Measurements from ENCODE around the gene AP1B1. TPM values are rescaled to one million over a fixed set of nuclear protein-coding genes. Genes with fewer than 3 reads are reported as not detected.

Gene AP1B1
- total RNA-seq, 4 donors from 2014 or later: 58.0 to 77.3 (median 75.3) TPM

GRCh38 chr22:29308791-29309262, 79.5 kb downstream of the AP1B1 start:
- TF ChIP-seq CTCF (IDR thresholded peaks at IDR 0.05): no peak
- ATAC-seq (ENCODE audit: low FRiP score) (no peak), DNase-seq (ENCODE audit: low spot score) (no peak)

- TF ChIP-seq CTCF (IDR thresholded peaks at IDR 0.05): no peak
- DNase-seq (ENCODE audit: low spot score) (no peak), ATAC-seq (ENCODE audit: low FRiP score) (no peak)
Observed at GRCh38 chr22:29308148-29308790, 80.1 kb downstream of the AP1B1 start.

- ATAC-seq (ENCODE audit: low FRiP score) (no peak), DNase-seq (ENCODE audit: low spot score) (no peak)
- no peak for TF ChIP-seq CTCF (IDR thresholded peaks at IDR 0.05)
Observed at GRCh38 chr22:29307596-29308147, 80.7 kb downstream of the AP1B1 start.

- no peak for DNase-seq (ENCODE audit: low spot score)
- TF ChIP-seq CTCF (IDR thresholded peaks at IDR 0.05): no peak
- ATAC-seq (ENCODE audit: low FRiP score): peak; percentile 44
Observed at GRCh38 chr22:29306835-29307595, 81.4 kb downstream of the AP1B1 start.

- TF ChIP-seq CTCF (IDR thresholded peaks at IDR 0.05): no peak
- no peak for DNase-seq (ENCODE audit: low spot score)
- ATAC-seq (ENCODE audit: low FRiP score): peak; percentile 47
Observed at GRCh38 chr22:29306175-29306834, 82.1 kb downstream of the AP1B1 start, which contains the start of gene GAS2L1. Gene GAS2L1, plus strand, starts transcription at chr22:29306650. Its CDS starts 1,456 bp downstream, at chr22:29308106.

GRCh38 chr22:29305836-29306174, 82.6 kb downstream of the AP1B1 start:
- ATAC-seq (ENCODE audit: low FRiP score): no peak
- no peak for TF ChIP-seq CTCF (IDR thresholded peaks at IDR 0.05)
- no peak for DNase-seq (ENCODE audit: low spot score)
